SK-N-SH (cell line): ENCODE data around the gene ARHGEF40. TPM values are rescaled to one million over a fixed set of nuclear protein-coding genes. Genes with fewer than 3 reads are reported as not detected.

Experiments
- CTCF ChIA-PET: fragments of 300-600, 350-600 bp; formaldehyde crosslinking; extraction: SDS; loops from one replicate; lab custom pipeline; 2021; lab: Yijun Ruan, JAX
- POLR2A ChIA-PET: fragments of 350-600 bp; sonication (Branson Sonifier 250); formaldehyde crosslinking; extraction: SDS; loops from one replicate; lab custom pipeline; 2020; ENCODE audit warnings: antibody characterized with exemption, inconsistent platforms; lab: Yijun Ruan, JAX
- DNase-seq: peaks from one replicate; pipeline ENCODE4 v3.0.0; 2012
- H2AFZ ChIP-seq: fragments of 200-600 bp; sonication (generic); 2 replicates; pipeline ENCODE4 v1.8.1; 2016; ENCODE audit warnings: antibody characterized with exemption, mild to moderate bottlenecking, low read depth
- H3F3A ChIP-seq: fragments of 200-600 bp; sonication (generic); replicated peaks from 2 replicates; pipeline ENCODE3; 2016; ENCODE audit warnings: antibody characterized with exemption, mild to moderate bottlenecking; ENCODE audit not compliant: insufficient read depth
- H3K27ac ChIP-seq, 2 experiments: fragments of 200-500 bp in 1 of 2; fragments of 200-600 bp in 1 of 2; sonication (Bioruptor generic) in 1 of 2; sonication (generic), shearing (Covaris generic) in 1 of 2; 2 replicates each; pipeline versions ENCODE4 v1.5.1 to v1.6.1; 2014 to 2016; ENCODE audit warnings: low read depth in 2 of 2, inconsistent platforms in 1 of 2, low read length in 1 of 2, mild to moderate bottlenecking in 1 of 2, mixed read lengths in 1 of 2
- H3K27me3 ChIP-seq: fragments of 200-600 bp; sonication (generic), shearing (Covaris generic); 2 replicates; pipeline ENCODE4 v1.6.1; 2016; ENCODE audit warnings: mixed run types; ENCODE audit not compliant: insufficient read depth
- H3K36me3 ChIP-seq, 2 experiments: fragments of 200-500 bp in 1 of 2; fragments of 200-600 bp in 1 of 2; sonication (Bioruptor generic) in 1 of 2; sonication (generic) in 1 of 2; replicated peaks in 1 of 2; 2 replicates each; pipeline versions ENCODE3 to v1.5.1; 2014 to 2016; ENCODE audit warnings: low read length in 1 of 2, mild to moderate bottlenecking in 1 of 2; ENCODE audit not compliant: insufficient read depth in 2 of 2, control insufficient read depth in 1 of 2
- H3K4me1 ChIP-seq, 2 experiments: fragments of 200-500 bp in 1 of 2; fragments of 200-600 bp in 1 of 2; sonication (Bioruptor generic) in 1 of 2; sonication (generic), shearing (Covaris generic) in 1 of 2; 2 replicates each; pipeline versions ENCODE4 v1.5.1 to v1.6.1; 2014 to 2016; ENCODE audit warnings: low read depth in 1 of 2, low read length in 1 of 2, mixed run types in 1 of 2; ENCODE audit not compliant: insufficient read depth in 2 of 2, control insufficient read depth in 1 of 2
- H3K4me2 ChIP-seq: fragments of 200-600 bp; sonication (generic), shearing (Covaris generic); 2 replicates; pipeline ENCODE4 v1.6.1; 2017; ENCODE audit warnings: mixed run types
- H3K4me3 ChIP-seq, 2 experiments: fragments of 200-500 bp in 1 of 2; fragments of 200-600 bp in 1 of 2; sonication (Bioruptor generic) in 1 of 2; sonication (generic), shearing (Covaris generic) in 1 of 2; 2 replicates each; pipeline versions ENCODE4 v1.5.1 to v1.8.1; 2014 to 2016; ENCODE audit warnings: low read depth in 2 of 2, inconsistent platforms in 1 of 2, low read length in 1 of 2, mild to moderate bottlenecking in 1 of 2, mixed read lengths in 1 of 2, moderate library complexity in 1 of 2
- H3K79me2 ChIP-seq: fragments of 200-600 bp; sonication (generic); 2 replicates; pipeline ENCODE4 v1.8.1; 2017; ENCODE audit warnings: mild to moderate bottlenecking; ENCODE audit not compliant: insufficient read depth
- H3K9ac ChIP-seq: fragments of 200-600 bp; sonication (generic); 2 replicates; pipeline ENCODE4 v1.6.1; 2017; ENCODE audit warnings: mixed run types
- H3K9me2 ChIP-seq: fragments of 200-600 bp; sonication (generic); 2 replicates; pipeline ENCODE4 v1.6.1; 2017; ENCODE audit warnings: mixed run types
- H3K9me3 ChIP-seq: fragments of 200-600 bp; sonication (generic); 2 replicates; pipeline ENCODE4 v1.6.1; 2017; ENCODE audit warnings: mixed run types, mild to moderate bottlenecking, moderate library complexity
- H4K20me1 ChIP-seq: fragments of 200-600 bp; sonication (generic); 2 replicates; pipeline ENCODE4 v1.6.1; 2017; ENCODE audit warnings: mild to moderate bottlenecking, mixed run types; ENCODE audit not compliant: insufficient read depth
- CHD2 ChIP-seq: fragments of 150-350 bp; IDR thresholded peaks from 2 replicates; pipeline ENCODE4 v1.6.1; 2018; ENCODE audit warnings: low read length; ENCODE audit not compliant: partially characterized antibody
- ELF1 ChIP-seq: IDR thresholded peaks from 2 replicates; pipeline ENCODE4 v1.4.0; 2012
- FOXJ3 ChIP-seq: sonication (generic); formaldehyde crosslinking; IDR thresholded peaks from 2 replicates; pipeline ENCODE4 v1.5.1; 2020; ENCODE audit warnings: mild to moderate bottlenecking, missing genetic modification reagents
- JUND ChIP-seq: IDR thresholded peaks from 2 replicates; pipeline ENCODE4 v1.4.0; 2012
- MEF2A ChIP-seq: IDR thresholded peaks from 2 replicates; pipeline ENCODE4 v1.4.0; 2012; ENCODE audit warnings: low read depth, borderline replicate concordance
- MXI1 ChIP-seq: IDR thresholded peaks from 2 replicates; pipeline ENCODE4 v1.6.1; 2012; ENCODE audit warnings: mild to moderate bottlenecking, low read depth, low read length, improper control_type of control experiment
- NFIC ChIP-seq: IDR thresholded peaks from 2 replicates; pipeline ENCODE4 v1.4.0; 2012; ENCODE audit warnings: borderline replicate concordance
- NRF1 ChIP-seq: IDR thresholded peaks from 2 replicates; pipeline ENCODE4 v1.6.1; 2012; ENCODE audit warnings: low read depth, mild to moderate bottlenecking, low read length
- RFX5 ChIP-seq: IDR thresholded peaks from 2 replicates; pipeline ENCODE4 v1.6.1; 2012; ENCODE audit warnings: mild to moderate bottlenecking, improper control_type of control experiment, low read length
- RXRA ChIP-seq: IDR thresholded peaks from 2 replicates; pipeline ENCODE4 v1.4.0; 2012; ENCODE audit warnings: low read depth, mild to moderate bottlenecking, borderline replicate concordance
- SIN3A ChIP-seq: IDR thresholded peaks from 2 replicates; pipeline ENCODE4 v1.6.1; 2012; ENCODE audit warnings: low read depth, mild to moderate bottlenecking, low read length, moderate library complexity, borderline replicate concordance
- TEAD4 ChIP-seq: IDR thresholded peaks from 2 replicates; pipeline ENCODE4 v1.4.0; 2012; ENCODE audit warnings: mild to moderate bottlenecking, borderline replicate concordance; ENCODE audit not compliant: insufficient read depth
- WGBS: methylation state at CpG from one replicate; pipeline ENCODE4 v1.1.6; 2017; ENCODE audit warnings: low lambda C conversion rate; 5-methylcytosine and 5-hydroxymethylcytosine counted together
- polyA plus RNA-seq, 3 experiments: library from polyadenylated mRNA; depleted of rRNA; stranded (reverse); fragments of >200 nt; gene quantifications; 2 replicates each; pipeline ENCODE4 v1.2.3, GENCODE V29; 2012
- TF ChIP-seq, protein P1 (sequence below): IDR thresholded peaks from 2 replicates; pipeline ENCODE4 v1.4.0; 2012; ENCODE audit warnings: low read depth, borderline replicate concordance
- TF ChIP-seq, protein P2 (sequence below): IDR thresholded peaks from 2 replicates; pipeline ENCODE4 v1.6.1; 2012; ENCODE audit warnings: mild to moderate bottlenecking, low read depth, low read length, moderate library complexity
- TF ChIP-seq, protein P3 (sequence below): IDR thresholded peaks from 2 replicates; pipeline ENCODE4 v1.4.0; 2012; ENCODE audit warnings: low read depth, borderline replicate concordance
- TF ChIP-seq, protein P4 (sequence below): IDR thresholded peaks from 2 replicates; pipeline ENCODE4 v1.4.0; 2012; ENCODE audit warnings: low read depth
- TF ChIP-seq, protein P5 (sequence below): fragments of 150-350 bp; IDR thresholded peaks from 2 replicates; pipeline ENCODE4 v1.6.1; 2016; ENCODE audit warnings: mild to moderate bottlenecking, low read depth, low read length
- TF ChIP-seq, protein P6 (sequence below): fragments of 150-350 bp; IDR thresholded peaks from 2 replicates; pipeline ENCODE4 v1.6.1; 2017; ENCODE audit warnings: antibody characterized with exemption, low read length, low read depth, borderline replicate concordance

Gene ARHGEF40
- polyA plus RNA-seq, 1 of the 3 experiments (the other 2 are of a cell fraction), result 58.8 TPM

DNA sequence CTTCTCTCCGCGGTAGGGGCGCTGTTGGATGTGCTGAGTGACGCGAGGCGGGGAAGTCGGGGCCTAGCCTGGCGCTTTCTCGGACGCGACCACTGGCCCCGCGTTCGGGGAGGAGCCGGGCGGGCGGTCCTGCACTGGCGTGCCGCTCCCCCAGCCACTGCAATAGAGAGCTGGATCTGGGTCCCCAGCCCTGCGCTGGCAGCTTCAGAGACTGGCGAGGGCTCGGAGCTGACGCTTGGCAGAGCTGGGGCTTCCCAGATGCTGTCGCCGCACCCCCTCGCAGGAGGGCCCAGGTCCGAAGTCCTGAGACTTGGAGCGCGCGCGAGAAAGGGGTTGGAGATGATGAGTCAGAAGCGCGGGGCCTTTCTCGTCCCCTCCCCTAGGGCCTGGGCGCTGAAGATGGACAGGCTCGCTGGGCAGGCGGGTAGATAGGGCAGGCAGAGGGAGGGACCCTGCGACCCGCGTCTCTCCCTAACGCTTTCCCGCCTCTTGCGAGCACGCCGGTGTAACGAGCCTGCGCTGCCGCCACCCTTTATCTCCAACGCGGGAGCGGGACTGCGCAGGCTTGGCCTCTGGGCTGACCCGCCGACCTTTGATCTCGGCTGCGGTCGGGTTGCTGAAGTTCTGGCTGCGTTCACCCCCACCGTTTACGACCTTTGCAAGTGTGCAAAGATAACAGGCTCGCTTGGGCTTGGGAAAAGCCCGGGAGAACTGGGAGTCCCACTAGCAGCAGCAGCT lies 33.8 kb downstream of the ARHGEF40 start (continued):
- TF ChIP-seq, protein P1, sequence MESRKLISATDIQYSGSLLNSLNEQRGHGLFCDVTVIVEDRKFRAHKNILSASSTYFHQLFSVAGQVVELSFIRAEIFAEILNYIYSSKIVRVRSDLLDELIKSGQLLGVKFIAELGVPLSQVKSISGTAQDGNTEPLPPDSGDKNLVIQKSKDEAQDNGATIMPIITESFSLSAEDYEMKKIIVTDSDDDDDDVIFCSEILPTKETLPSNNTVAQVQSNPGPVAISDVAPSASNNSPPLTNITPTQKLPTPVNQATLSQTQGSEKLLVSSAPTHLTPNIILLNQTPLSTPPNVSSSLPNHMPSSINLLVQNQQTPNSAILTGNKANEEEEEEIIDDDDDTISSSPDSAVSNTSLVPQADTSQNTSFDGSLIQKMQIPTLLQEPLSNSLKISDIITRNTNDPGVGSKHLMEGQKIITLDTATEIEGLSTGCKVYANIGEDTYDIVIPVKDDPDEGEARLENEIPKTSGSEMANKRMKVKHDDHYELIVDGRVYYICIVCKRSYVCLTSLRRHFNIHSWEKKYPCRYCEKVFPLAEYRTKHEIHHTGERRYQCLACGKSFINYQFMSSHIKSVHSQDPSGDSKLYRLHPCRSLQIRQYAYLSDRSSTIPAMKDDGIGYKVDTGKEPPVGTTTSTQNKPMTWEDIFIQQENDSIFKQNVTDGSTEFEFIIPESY, result peak; percentile 97
- TF ChIP-seq, protein P2, sequence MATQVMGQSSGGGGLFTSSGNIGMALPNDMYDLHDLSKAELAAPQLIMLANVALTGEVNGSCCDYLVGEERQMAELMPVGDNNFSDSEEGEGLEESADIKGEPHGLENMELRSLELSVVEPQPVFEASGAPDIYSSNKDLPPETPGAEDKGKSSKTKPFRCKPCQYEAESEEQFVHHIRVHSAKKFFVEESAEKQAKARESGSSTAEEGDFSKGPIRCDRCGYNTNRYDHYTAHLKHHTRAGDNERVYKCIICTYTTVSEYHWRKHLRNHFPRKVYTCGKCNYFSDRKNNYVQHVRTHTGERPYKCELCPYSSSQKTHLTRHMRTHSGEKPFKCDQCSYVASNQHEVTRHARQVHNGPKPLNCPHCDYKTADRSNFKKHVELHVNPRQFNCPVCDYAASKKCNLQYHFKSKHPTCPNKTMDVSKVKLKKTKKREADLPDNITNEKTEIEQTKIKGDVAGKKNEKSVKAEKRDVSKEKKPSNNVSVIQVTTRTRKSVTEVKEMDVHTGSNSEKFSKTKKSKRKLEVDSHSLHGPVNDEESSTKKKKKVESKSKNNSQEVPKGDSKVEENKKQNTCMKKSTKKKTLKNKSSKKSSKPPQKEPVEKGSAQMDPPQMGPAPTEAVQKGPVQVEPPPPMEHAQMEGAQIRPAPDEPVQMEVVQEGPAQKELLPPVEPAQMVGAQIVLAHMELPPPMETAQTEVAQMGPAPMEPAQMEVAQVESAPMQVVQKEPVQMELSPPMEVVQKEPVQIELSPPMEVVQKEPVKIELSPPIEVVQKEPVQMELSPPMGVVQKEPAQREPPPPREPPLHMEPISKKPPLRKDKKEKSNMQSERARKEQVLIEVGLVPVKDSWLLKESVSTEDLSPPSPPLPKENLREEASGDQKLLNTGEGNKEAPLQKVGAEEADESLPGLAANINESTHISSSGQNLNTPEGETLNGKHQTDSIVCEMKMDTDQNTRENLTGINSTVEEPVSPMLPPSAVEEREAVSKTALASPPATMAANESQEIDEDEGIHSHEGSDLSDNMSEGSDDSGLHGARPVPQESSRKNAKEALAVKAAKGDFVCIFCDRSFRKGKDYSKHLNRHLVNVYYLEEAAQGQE, result no peak
- peak; percentile 77 for TF ChIP-seq SIN3A

DNA sequence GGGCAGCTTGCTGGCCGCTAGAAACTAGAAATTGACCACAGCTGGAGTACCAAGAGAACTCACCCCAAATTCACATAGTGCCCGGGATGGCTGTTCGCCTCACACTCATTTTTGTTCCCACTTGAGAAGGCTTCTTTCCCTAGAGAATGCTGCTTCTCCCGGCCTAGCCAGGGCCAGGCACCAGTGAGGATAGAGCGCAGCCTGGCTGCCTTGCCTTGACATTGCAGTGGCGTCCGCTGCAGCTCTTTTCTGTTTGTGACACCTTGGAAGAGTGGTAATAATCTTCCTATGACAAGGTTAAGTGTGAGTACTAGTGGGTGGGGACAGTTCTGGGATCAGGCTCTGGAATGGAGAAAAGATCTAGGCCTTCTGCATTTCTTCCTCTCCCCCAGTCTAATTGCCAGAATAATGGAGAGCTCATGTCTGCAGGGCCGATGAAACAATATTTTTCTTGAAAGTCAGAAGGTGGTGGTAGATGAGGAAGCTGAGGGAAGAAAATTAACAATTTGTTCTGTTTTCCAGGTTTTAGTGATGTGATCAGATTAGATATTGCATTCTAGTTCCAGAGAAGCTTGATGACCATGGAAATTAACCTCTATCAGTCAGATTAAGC lies 34.5 kb downstream of the ARHGEF40 start:
- WGBS, result 11% methylated on average over 8 of the region's 8 CpGs
- POLR2A ChIA-PET, result interaction anchor here (1.0 to 2.9 kb wide), 6 partner anchors 9 to 90 kb away, joined by 3 to 14 read pairs (median 6); partner anchors contain the start of gene ARHGEF40
- no peak for TF ChIP-seq JUND
- no peak for TF ChIP-seq MEF2A
- no peak for TF ChIP-seq RXRA
- TF ChIP-seq MXI1, result peak; percentile 16; the same call in 1 of the 2 replicates
- TF ChIP-seq FOXJ3 (CRISPR knock-in tag), result no peak
- TF ChIP-seq, protein P3, sequence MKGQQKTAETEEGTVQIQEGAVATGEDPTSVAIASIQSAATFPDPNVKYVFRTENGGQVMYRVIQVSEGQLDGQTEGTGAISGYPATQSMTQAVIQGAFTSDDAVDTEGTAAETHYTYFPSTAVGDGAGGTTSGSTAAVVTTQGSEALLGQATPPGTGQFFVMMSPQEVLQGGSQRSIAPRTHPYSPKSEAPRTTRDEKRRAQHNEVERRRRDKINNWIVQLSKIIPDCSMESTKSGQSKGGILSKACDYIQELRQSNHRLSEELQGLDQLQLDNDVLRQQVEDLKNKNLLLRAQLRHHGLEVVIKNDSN, result no peak
- no peak for TF ChIP-seq TEAD4
- TF ChIP-seq ELF1, result no peak
- TF ChIP-seq NRF1, result no peak
- TF ChIP-seq, protein P4, sequence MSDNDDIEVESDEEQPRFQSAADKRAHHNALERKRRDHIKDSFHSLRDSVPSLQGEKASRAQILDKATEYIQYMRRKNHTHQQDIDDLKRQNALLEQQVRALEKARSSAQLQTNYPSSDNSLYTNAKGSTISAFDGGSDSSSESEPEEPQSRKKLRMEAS, result no peak
- TF ChIP-seq, protein P5, sequence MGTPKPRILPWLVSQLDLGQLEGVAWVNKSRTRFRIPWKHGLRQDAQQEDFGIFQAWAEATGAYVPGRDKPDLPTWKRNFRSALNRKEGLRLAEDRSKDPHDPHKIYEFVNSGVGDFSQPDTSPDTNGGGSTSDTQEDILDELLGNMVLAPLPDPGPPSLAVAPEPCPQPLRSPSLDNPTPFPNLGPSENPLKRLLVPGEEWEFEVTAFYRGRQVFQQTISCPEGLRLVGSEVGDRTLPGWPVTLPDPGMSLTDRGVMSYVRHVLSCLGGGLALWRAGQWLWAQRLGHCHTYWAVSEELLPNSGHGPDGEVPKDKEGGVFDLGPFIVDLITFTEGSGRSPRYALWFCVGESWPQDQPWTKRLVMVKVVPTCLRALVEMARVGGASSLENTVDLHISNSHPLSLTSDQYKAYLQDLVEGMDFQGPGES, result no peak
- no peak for TF ChIP-seq CHD2
- TF ChIP-seq, protein P6, sequence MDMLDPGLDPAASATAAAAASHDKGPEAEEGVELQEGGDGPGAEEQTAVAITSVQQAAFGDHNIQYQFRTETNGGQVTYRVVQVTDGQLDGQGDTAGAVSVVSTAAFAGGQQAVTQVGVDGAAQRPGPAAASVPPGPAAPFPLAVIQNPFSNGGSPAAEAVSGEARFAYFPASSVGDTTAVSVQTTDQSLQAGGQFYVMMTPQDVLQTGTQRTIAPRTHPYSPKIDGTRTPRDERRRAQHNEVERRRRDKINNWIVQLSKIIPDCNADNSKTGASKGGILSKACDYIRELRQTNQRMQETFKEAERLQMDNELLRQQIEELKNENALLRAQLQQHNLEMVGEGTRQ, result no peak
- TF ChIP-seq NFIC, result no peak
- TF ChIP-seq RFX5, result no peak

More for the DNA sequence above, 34.5 kb downstream of the ARHGEF40 start:
- peak overlapping the region; percentile 90 to 99 for H3K27ac ChIP-seq
- H3K9me2 ChIP-seq, result no peaks in the 10 kb centered on the region
- peak overlapping the region; percentile 86 for H2AFZ ChIP-seq
- no peaks in the 10 kb centered on the region for H3K9me3 ChIP-seq
- H3K4me2 ChIP-seq, result peak overlapping the region; percentile 96
- H3K27me3 ChIP-seq, result no peaks in the 10 kb centered on the region
- peaks cover 14 to 33% of the 10 kb centered on the region in 2 experiments for H3K4me1 ChIP-seq
- CTCF ChIA-PET, result interaction anchor here (0.6 to 20.5 kb wide), 43 partner anchors 8 to 643 kb away, joined by 3 to 555 read pairs (median 5); partner anchors contain the start of genes ARHGEF40, METTL17, NDRG2 and PIP4P1
- no peaks in the 10 kb centered on the region for H3K79me2 ChIP-seq
- peaks cover 14% of the 10 kb centered on the region for H3F3A ChIP-seq
- H3K9ac ChIP-seq, result peak overlapping the region; percentile 96
- H3K4me3 ChIP-seq, result peak overlapping the region; percentile 82 to 86
- no peaks in the 10 kb centered on the region for H4K20me1 ChIP-seq
- peak; percentile 75 for DNase-seq
- H3K36me3 ChIP-seq, result no peaks in the 10 kb centered on the region
